ENCODE data around the gene TMEM139. TPM values are rescaled to one million over a fixed set of nuclear protein-coding genes. Genes with fewer than 3 reads are reported as not detected.

Gene TMEM139
- total and polyA plus RNA-seq, 4 donors: 8.4 to 31.8 (median 19.5) TPM

DNA sequence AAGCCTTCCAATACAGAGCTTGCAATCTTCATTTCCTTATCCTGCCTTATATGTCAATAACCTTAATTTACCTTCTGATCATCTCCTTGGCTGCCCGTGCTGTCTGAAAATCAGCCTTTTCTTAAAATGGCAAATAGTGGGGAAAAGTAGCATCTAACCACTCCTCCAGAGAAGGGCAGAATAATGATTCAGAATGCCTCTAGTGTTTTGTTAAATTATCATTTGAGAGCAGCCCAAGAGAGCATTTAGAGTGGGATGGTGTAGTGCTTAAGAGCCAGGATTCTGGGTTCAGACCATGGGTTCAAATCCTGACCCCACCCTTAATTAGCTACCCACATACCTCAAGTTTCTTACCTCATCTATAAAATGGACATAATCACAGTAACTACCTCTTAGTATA, 4.6 kb upstream of the TMEM139 start:
- ATAC-seq (ENCODE audit: insufficient read depth, low FRiP score) (no peak), DNase-seq (no peak)
- TF ChIP-seq, protein P1, sequence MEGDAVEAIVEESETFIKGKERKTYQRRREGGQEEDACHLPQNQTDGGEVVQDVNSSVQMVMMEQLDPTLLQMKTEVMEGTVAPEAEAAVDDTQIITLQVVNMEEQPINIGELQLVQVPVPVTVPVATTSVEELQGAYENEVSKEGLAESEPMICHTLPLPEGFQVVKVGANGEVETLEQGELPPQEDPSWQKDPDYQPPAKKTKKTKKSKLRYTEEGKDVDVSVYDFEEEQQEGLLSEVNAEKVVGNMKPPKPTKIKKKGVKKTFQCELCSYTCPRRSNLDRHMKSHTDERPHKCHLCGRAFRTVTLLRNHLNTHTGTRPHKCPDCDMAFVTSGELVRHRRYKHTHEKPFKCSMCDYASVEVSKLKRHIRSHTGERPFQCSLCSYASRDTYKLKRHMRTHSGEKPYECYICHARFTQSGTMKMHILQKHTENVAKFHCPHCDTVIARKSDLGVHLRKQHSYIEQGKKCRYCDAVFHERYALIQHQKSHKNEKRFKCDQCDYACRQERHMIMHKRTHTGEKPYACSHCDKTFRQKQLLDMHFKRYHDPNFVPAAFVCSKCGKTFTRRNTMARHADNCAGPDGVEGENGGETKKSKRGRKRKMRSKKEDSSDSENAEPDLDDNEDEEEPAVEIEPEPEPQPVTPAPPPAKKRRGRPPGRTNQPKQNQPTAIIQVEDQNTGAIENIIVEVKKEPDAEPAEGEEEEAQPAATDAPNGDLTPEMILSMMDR (IDR thresholded peaks at IDR 0.05; ENCODE audit: control extremely low read depth, extremely low read depth): no peak
- Histone ChIP-seq H3K9me3 (ENCODE audit: control insufficient read depth in 4 of 4, insufficient read depth in 3 of 4, low read length in 3 of 4) (no peaks in the 10 kb centered on the region), H3K27me3 (ENCODE audit: control insufficient read depth in 3 of 3, insufficient read depth in 3 of 3, low read length in 2 of 3) (no peaks in the 10 kb centered on the region), H3K9ac (ENCODE audit: insufficient read depth in 1 of 2, low read length in 2 of 2) (no peak overlapping the region), H3K27ac (ENCODE audit: low read depth in 1 of 2, low read length in 1 of 2) (no peak overlapping the region), H3K4me3 (no peak overlapping the region), H3K4me1 (ENCODE audit: control insufficient read depth in 5 of 5, insufficient read depth in 5 of 5, low read length in 5 of 5) (peaks cover 0 to 15% (median 7%) of the 10 kb centered on the region in 5 donors), H3K36me3 (ENCODE audit: control insufficient read depth in 4 of 4, insufficient read depth in 4 of 4, low read length in 4 of 4) (no peaks in the 10 kb centered on the region)
- WGBS, 2 donors: 60 to 85% methylated on average over 1 of the region's 1 CpG

DNA sequence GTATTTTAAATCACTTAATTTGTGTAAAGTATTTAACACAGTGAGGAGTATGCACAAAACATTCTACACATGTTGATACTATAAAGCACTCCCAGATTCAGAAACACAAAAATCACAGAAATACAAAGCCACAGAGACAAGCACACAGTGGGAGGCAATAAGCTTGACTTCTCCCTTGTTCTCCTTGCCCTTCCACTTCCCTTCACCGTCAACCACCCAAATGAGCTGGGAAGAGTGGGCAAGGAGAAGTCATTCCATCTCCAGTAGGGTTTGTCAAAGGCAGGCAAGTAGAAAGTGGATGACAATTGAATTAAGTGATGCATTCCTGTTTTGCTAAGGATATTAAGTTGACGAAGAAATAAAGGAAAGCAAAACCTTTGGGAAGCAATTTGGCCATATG, 4.2 kb upstream of the TMEM139 start:
- Histone ChIP-seq H3K9ac (ENCODE audit: insufficient read depth in 1 of 2, low read length in 2 of 2) (no peak overlapping the region), H3K27me3 (ENCODE audit: control insufficient read depth in 3 of 3, insufficient read depth in 3 of 3, low read length in 2 of 3) (no peaks in the 10 kb centered on the region), H3K4me3 (no peak overlapping the region), H3K9me3 (ENCODE audit: control insufficient read depth in 4 of 4, insufficient read depth in 3 of 4, low read length in 3 of 4) (no peaks in the 10 kb centered on the region), H3K36me3 (ENCODE audit: control insufficient read depth in 4 of 4, insufficient read depth in 4 of 4, low read length in 4 of 4) (no peaks in the 10 kb centered on the region), H3K27ac (ENCODE audit: low read depth in 1 of 2, low read length in 1 of 2) (no peak overlapping the region), H3K4me1 (ENCODE audit: control insufficient read depth in 5 of 5, insufficient read depth in 5 of 5, low read length in 5 of 5) (peaks cover 0 to 15% (median 7%) of the 10 kb centered on the region in 5 donors)
- no peak for ATAC-seq (ENCODE audit: insufficient read depth, low FRiP score)
- WGBS, 2 donors: 71 to 84% methylated on average over 2 of the region's 2 CpGs
- DNase-seq: no peak
- TF ChIP-seq, protein P1 (IDR thresholded peaks at IDR 0.05; ENCODE audit: control extremely low read depth, extremely low read depth): no peak

DNA sequence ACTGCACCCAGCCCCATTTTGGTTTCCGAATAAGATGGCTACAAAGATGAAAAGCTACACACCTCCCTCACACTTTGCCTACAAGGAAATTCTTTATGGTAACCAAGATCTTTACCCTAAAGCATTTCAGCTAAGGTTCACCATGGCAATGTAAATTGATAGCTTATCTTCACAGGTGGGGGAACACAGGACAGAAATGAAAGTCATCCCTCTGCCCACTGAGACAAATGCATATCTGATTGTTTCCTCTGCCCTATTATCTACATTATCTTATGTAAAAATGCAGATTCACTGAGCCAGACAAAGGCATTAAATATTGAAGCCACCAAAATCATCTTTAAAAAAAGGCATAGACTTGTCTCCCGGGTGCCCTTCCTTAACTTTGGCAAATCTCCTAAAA, 3.2 kb upstream of the TMEM139 start:
- TF ChIP-seq, protein P1 (IDR thresholded peaks at IDR 0.05; ENCODE audit: control extremely low read depth, extremely low read depth): no peak
- no peak for DNase-seq
- 97 to 98% methylated on average over 2 of the region's 2 CpGs for WGBS, 2 donors
- Histone ChIP-seq H3K36me3 (ENCODE audit: control insufficient read depth in 4 of 4, insufficient read depth in 4 of 4, low read length in 4 of 4) (no peaks in the 10 kb centered on the region), H3K9me3 (ENCODE audit: control insufficient read depth in 4 of 4, insufficient read depth in 3 of 4, low read length in 3 of 4) (no peaks in the 10 kb centered on the region), H3K4me1 (ENCODE audit: control insufficient read depth in 5 of 5, insufficient read depth in 5 of 5, low read length in 5 of 5) (peaks cover 0 to 15% (median 7%) of the 10 kb centered on the region in 5 donors), H3K27ac (ENCODE audit: low read depth in 1 of 2, low read length in 1 of 2) (no peak overlapping the region), H3K27me3 (ENCODE audit: control insufficient read depth in 3 of 3, insufficient read depth in 3 of 3, low read length in 2 of 3) (no peaks in the 10 kb centered on the region), H3K9ac (ENCODE audit: insufficient read depth in 1 of 2, low read length in 2 of 2) (no peak overlapping the region), H3K4me3 (no peak overlapping the region)
- no peak for ATAC-seq (ENCODE audit: insufficient read depth, low FRiP score)

DNA sequence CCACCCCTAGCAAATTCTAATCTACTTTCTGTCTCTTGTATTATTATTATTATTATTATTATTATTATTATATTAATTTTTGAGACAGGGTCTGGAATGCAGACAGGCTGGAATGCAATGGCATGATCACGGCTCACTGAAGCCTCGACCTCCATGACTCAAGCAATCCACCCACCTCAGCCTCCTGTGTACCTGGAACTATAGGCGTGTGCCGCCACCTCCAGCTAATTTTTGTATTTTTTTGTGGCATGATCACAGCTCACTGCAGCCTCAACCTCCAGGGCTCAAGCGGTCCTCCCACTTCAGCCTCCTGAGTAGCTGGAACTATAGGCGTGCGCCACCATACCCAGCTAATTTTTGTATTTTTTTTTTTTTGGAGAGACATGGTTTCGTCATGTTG, 2.6 kb upstream of the TMEM139 start:
- Histone ChIP-seq H3K27me3 (ENCODE audit: control insufficient read depth in 3 of 3, insufficient read depth in 3 of 3, low read length in 2 of 3) (no peaks in the 10 kb centered on the region), H3K4me1 (ENCODE audit: control insufficient read depth in 5 of 5, insufficient read depth in 5 of 5, low read length in 5 of 5) (peaks cover 0 to 15% (median 7%) of the 10 kb centered on the region in 5 donors), H3K36me3 (ENCODE audit: control insufficient read depth in 4 of 4, insufficient read depth in 4 of 4, low read length in 4 of 4) (no peaks in the 10 kb centered on the region), H3K27ac (ENCODE audit: low read depth in 1 of 2, low read length in 1 of 2) (no peak overlapping the region), H3K9me3 (ENCODE audit: control insufficient read depth in 4 of 4, insufficient read depth in 3 of 4, low read length in 3 of 4) (no peaks in the 10 kb centered on the region), H3K9ac (ENCODE audit: insufficient read depth in 1 of 2, low read length in 2 of 2) (no peak overlapping the region), H3K4me3 (no peak overlapping the region)
- TF ChIP-seq, protein P1 (IDR thresholded peaks at IDR 0.05; ENCODE audit: control extremely low read depth, extremely low read depth): no peak
- ATAC-seq (ENCODE audit: insufficient read depth, low FRiP score) (no peak), DNase-seq (no peak)
- 95 to 97% methylated on average over 8 of the region's 8 CpGs for WGBS, 2 donors
